ENCODE measurements around the gene DNAAF8.
A peak's percentile ranks its signal among the peaks of the same experiment; 100 is the strongest.

Gene DNAAF8

GRCh38 chr16:4765511-4766474 lies 31.5 kb downstream of the DNAAF8 start:
- DNase-seq = no peak
- TF ChIP-seq GATA1 (IDR thresholded peaks at IDR 0.05; ENCODE audit: low read depth, low read length) (no peak), POLR2A (IDR thresholded peaks at IDR 0.05; ENCODE audit: low read length) (no peak)

- TF ChIP-seq POLR2A (IDR thresholded peaks at IDR 0.05; ENCODE audit: low read length) (peak; percentile 66), GATA1 (IDR thresholded peaks at IDR 0.05; ENCODE audit: low read depth, low read length) (no peak)
- peak; percentile 96 to 98 for DNase-seq
These were observed 32.7 kb downstream of the DNAAF8 start, which contains the start of gene ZNF500 for GRCh38 chr16:4766875-4767628. TSS of gene ZNF500 (minus strand) at chr16:4767162. CDS start at chr16:4765978, 1,184 bp downstream.

GRCh38 chr16:4767872-4768548 lies 33.7 kb downstream of the DNAAF8 start:
- peak; percentile 50 to 61 for DNase-seq

GRCh38 chr16:4768549-4769305 lies 34.4 kb downstream of the DNAAF8 start:
- DNase-seq = peak; percentile 92
- peak; percentile 55 for TF ChIP-seq POLR2A (IDR thresholded peaks at IDR 0.05; ENCODE audit: low read length)
- TF ChIP-seq GATA1 (IDR thresholded peaks at IDR 0.05; ENCODE audit: low read depth, low read length) = no peak

More at GRCh38 chr16:4767872-4768548, 33.7 kb downstream of the DNAAF8 start:
- TF ChIP-seq GATA1 (IDR thresholded peaks at IDR 0.05; ENCODE audit: low read depth, low read length) (no peak), POLR2A (IDR thresholded peaks at IDR 0.05; ENCODE audit: low read length) (no peak)

- TF ChIP-seq POLR2A (IDR thresholded peaks at IDR 0.05; ENCODE audit: low read length) (no peak), GATA1 (IDR thresholded peaks at IDR 0.05; ENCODE audit: low read depth, low read length) (no peak)
- DNase-seq = no peak
These were observed 34.9 kb downstream of the DNAAF8 start for GRCh38 chr16:4769306-4769638.

GRCh38 chr16:4771646-4772045 lies 37.3 kb downstream of the DNAAF8 start:
- TF ChIP-seq POLR2A (IDR thresholded peaks at IDR 0.05; ENCODE audit: low read length) (no peak), GATA1 (IDR thresholded peaks at IDR 0.05; ENCODE audit: low read depth, low read length) (no peak)
- DNase-seq = no peak

GRCh38 chr16:4772351-4772750 lies 38.0 kb downstream of the DNAAF8 start:
- DNase-seq = no peak
- no peak for TF ChIP-seq GATA1 (IDR thresholded peaks at IDR 0.05; ENCODE audit: low read depth, low read length)
- no peak for TF ChIP-seq POLR2A (IDR thresholded peaks at IDR 0.05; ENCODE audit: low read length)

- no peak for DNase-seq
- TF ChIP-seq GATA1 (IDR thresholded peaks at IDR 0.05; ENCODE audit: low read depth, low read length) (no peak), POLR2A (IDR thresholded peaks at IDR 0.05; ENCODE audit: low read length) (no peak)
These were observed 40.7 kb downstream of the DNAAF8 start for GRCh38 chr16:4775005-4775404.

- TF ChIP-seq POLR2A (IDR thresholded peaks at IDR 0.05; ENCODE audit: low read length) (no peak), GATA1 (IDR thresholded peaks at IDR 0.05; ENCODE audit: low read depth, low read length) (no peak)
These were observed 41.9 kb downstream of the DNAAF8 start for GRCh38 chr16:4776141-4776705.

GRCh38 chr16:4777339-4778049 lies 43.2 kb downstream of the DNAAF8 start:
- TF ChIP-seq POLR2A (IDR thresholded peaks at IDR 0.05; ENCODE audit: low read length) = no peak
- TF ChIP-seq GATA1 (IDR thresholded peaks at IDR 0.05; ENCODE audit: low read depth, low read length) = no peak
- DNase-seq = no peak

More at GRCh38 chr16:4776141-4776705, 41.9 kb downstream of the DNAAF8 start:
- no peak for DNase-seq

- DNase-seq = no peak
- no peak for TF ChIP-seq GATA1 (IDR thresholded peaks at IDR 0.05; ENCODE audit: low read depth, low read length)
- TF ChIP-seq POLR2A (IDR thresholded peaks at IDR 0.05; ENCODE audit: low read length) = no peak
These were observed 43.7 kb downstream of the DNAAF8 start for GRCh38 chr16:4778050-4778392.

- no peak for DNase-seq
These were observed 45.9 kb downstream of the DNAAF8 start for GRCh38 chr16:4780235-4780634.

More at GRCh38 chr16:4780235-4780634, 45.9 kb downstream of the DNAAF8 start:
- TF ChIP-seq GATA1 (IDR thresholded peaks at IDR 0.05; ENCODE audit: low read depth, low read length) = no peak
- no peak for TF ChIP-seq POLR2A (IDR thresholded peaks at IDR 0.05; ENCODE audit: low read length)
